HepG2 (cell line): ENCODE measurements around the gene CCDC167. TPM values are rescaled to one million over a fixed set of nuclear protein-coding genes. Genes with fewer than 3 reads are reported as not detected.

Experiments used
- CAMTA2 ChIP-seq: sonication (generic); formaldehyde crosslinking; IDR thresholded peaks from 2 replicates; pipeline ENCODE4 v1.4.0; 2020; ENCODE audit warnings: mild to moderate bottlenecking, missing genetic modification reagents, borderline replicate concordance
- CREB3 ChIP-seq: sonication (generic); formaldehyde crosslinking; IDR thresholded peaks from 2 replicates; pipeline ENCODE4 v1.5.0; 2020; ENCODE audit warnings: missing genetic modification reagents
- ETV5 ChIP-seq: IDR thresholded peaks from 2 replicates; pipeline ENCODE4 v1.6.1; 2018; ENCODE audit warnings: missing biosample characterization, missing genetic modification reagents, inconsistent platforms, borderline replicate concordance
- FOXK1 ChIP-seq: sonication (generic); formaldehyde crosslinking; IDR thresholded peaks from 2 replicates; pipeline ENCODE4 v1.4.0; 2020; ENCODE audit warnings: low read depth, missing genetic modification reagents, borderline replicate concordance
- GABPA ChIP-seq, 2 experiments: IDR thresholded peaks; 2 replicates each; pipeline ENCODE4 v1.6.1; 2011 to 2016; ENCODE audit warnings: low read depth in 2 of 2, low read length in 1 of 2, missing biosample characterization in 1 of 2, missing genetic modification characterization in 1 of 2
- GATAD2A ChIP-seq: IDR thresholded peaks from 2 replicates; pipeline ENCODE4 v1.6.1; 2016
- NCOA5 ChIP-seq: sonication (generic); formaldehyde crosslinking; IDR thresholded peaks from 2 replicates; pipeline ENCODE4 v1.4.0; 2020; ENCODE audit warnings: missing genetic modification reagents
- SP140L ChIP-seq: sonication (generic); formaldehyde crosslinking; IDR thresholded peaks from 2 replicates; pipeline ENCODE4 v1.4.0; 2020; ENCODE audit warnings: missing genetic modification reagents, borderline replicate concordance
- THAP11 ChIP-seq: IDR thresholded peaks from 2 replicates; pipeline ENCODE4 v1.6.1; 2016; ENCODE audit warnings: missing biosample characterization, missing genetic modification reagents
- THYN1 ChIP-seq: sonication (generic); formaldehyde crosslinking; IDR thresholded peaks from 2 replicates; pipeline ENCODE4 v1.8.1; 2023; ENCODE audit warnings: low read depth, mild to moderate bottlenecking, moderate library complexity, missing genetic modification reagents, borderline replicate concordance
- ZBTB2 ChIP-seq: sonication (generic); formaldehyde crosslinking; IDR thresholded peaks from 2 replicates; pipeline ENCODE4 v1.8.0; 2022; ENCODE audit warnings: low read depth, missing genetic modification reagents
- ZBTB7A ChIP-seq: sonication (generic); formaldehyde crosslinking; IDR thresholded peaks from 2 replicates; pipeline ENCODE4 v1.8.0; 2022; ENCODE audit warnings: mild to moderate bottlenecking, missing genetic modification reagents
- ZNF136 ChIP-seq: sonication (generic); formaldehyde crosslinking; IDR thresholded peaks from 2 replicates; pipeline ENCODE4 v1.8.1; 2022; ENCODE audit warnings: low read depth, mild to moderate bottlenecking, moderate library complexity, missing genetic modification reagents
- ZNF543 ChIP-seq: sonication (generic); formaldehyde crosslinking; IDR thresholded peaks from 2 replicates; pipeline ENCODE4 v1.4.0; 2020; ENCODE audit warnings: mild to moderate bottlenecking, missing genetic modification reagents
- ZNF609 ChIP-seq: sonication (generic); formaldehyde crosslinking; IDR thresholded peaks from 2 replicates; pipeline ENCODE4 v1.4.0; 2020; ENCODE audit warnings: mild to moderate bottlenecking, missing genetic modification reagents, borderline replicate concordance
- ZNF883 ChIP-seq: sonication (generic); formaldehyde crosslinking; IDR thresholded peaks from 2 replicates; pipeline ENCODE4 v1.5.1; 2020; ENCODE audit warnings: mild to moderate bottlenecking, missing genetic modification reagents; ENCODE audit errors: not compliant biosample characterization
- polyA plus RNA-seq, 8 experiments: library from polyadenylated mRNA; depleted of rRNA in 3 of 8; stranded (reverse) in 7 of 8; unstranded in 1 of 8; fragments of >200 nt; fragmentation: Illumina TruSeq in 4 of 8; extraction: Trizol in 4 of 8; gene quantifications; 2 replicates each; pipeline versions ENCODE4 v1.2.1 to v1.2.3, GENCODE V29; 2011 to 2016; ENCODE audit warnings: low read depth in 4 of 8, missing spikeins in 1 of 8, mixed read lengths in 1 of 8; ENCODE audit not compliant: insufficient read depth in 1 of 8
- total RNA-seq, 5 experiments: library from RNA; depleted of rRNA; stranded (reverse); fragments of >200 nt; fragmentation: Illumina TruSeq; extraction: Trizol; gene quantifications; 2 replicates each; pipeline ENCODE4 v1.2.3, GENCODE V29; 2016; ENCODE audit warnings: low read depth in 1 of 5
- TF ChIP-seq, protein P1 (sequence below): sonication (generic); formaldehyde crosslinking; IDR thresholded peaks from 2 replicates; pipeline ENCODE4 v1.5.0; 2020; ENCODE audit warnings: missing genetic modification reagents

Gene CCDC167
- total and polyA plus RNA-seq, 2 of the 13 experiments (the other 11 are each of a cell fraction or from before 2014, with no cell fraction given) = 48.4 to 66.8 TPM

DNA sequence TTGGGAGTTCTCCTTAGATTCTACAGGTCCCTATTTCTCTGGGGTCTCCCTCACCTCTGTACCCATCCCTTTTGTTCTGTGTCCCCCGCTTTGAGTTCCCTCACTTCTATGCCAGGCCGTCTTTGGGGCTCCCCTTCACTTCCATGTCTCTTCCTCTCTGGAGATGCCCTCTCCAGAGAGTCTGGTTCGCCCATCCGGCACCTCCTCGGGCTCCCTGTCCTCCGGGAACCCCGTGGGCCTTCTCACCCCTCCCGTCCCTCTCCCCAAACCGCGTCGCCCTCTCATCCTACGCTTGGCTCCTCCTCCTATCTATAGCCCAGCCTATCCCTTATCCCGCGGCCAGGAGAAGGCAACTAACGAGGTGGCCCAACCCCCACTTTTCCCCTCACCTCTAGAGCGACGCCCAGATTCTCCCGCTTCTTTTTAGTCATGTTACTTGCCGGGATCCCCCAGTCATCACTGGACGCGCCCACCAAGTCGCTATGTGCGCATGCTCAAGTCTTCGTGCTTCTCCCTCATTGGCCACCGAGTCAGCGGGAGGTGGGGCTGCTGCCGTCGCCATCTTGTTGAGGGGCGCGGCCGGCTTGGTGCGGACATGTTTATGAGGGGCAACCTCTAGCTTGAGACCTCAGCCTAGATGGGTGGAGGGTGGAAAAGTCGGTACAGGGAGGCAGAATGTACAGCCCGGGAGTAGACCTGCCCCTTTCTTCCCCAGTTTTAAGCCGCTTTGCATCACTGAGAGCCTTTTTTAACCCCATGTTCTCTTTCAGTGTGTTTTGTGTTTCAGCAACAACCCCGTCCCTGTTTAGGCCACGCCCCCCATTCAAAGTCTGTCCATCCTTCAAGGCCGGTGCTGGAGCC, at the start of gene CCDC167 (continued):
- 0 out of 2 replicates have a peak, but pooled peaks have one; percentile 32 for TF ChIP-seq ZNF609 (CRISPR knock-in tag)
- TF ChIP-seq THYN1 (CRISPR knock-in tag) = no peak
- TF ChIP-seq GATAD2A (CRISPR knock-in tag) = 0 out of 2 replicates have a peak, but pooled peaks have one; percentile 15
- 0 out of 2 replicates have a peak, but pooled peaks have one; percentile 19 for TF ChIP-seq ZBTB7A (CRISPR knock-in tag)
- TF ChIP-seq ETV5 (CRISPR knock-in tag) = no peak
- TF ChIP-seq THAP11 (CRISPR knock-in tag) = peak; percentile 76
- peak; percentile 74; the same call in 1 of the 2 replicates for TF ChIP-seq ZNF136 (CRISPR knock-in tag)
- TF ChIP-seq ZNF883 (CRISPR knock-in tag) = peak; percentile 87
- TF ChIP-seq, protein P1, sequence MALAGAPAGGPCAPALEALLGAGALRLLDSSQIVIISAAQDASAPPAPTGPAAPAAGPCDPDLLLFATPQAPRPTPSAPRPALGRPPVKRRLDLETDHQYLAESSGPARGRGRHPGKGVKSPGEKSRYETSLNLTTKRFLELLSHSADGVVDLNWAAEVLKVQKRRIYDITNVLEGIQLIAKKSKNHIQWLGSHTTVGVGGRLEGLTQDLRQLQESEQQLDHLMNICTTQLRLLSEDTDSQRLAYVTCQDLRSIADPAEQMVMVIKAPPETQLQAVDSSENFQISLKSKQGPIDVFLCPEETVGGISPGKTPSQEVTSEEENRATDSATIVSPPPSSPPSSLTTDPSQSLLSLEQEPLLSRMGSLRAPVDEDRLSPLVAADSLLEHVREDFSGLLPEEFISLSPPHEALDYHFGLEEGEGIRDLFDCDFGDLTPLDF = peak; percentile 92
- TF ChIP-seq CAMTA2 (CRISPR knock-in tag) = 0 out of 2 replicates have a peak, but pooled peaks have one; percentile 55
- TF ChIP-seq FOXK1 (CRISPR knock-in tag) = peak; percentile 81; the same call in 1 of the 2 replicates
- TF ChIP-seq SP140L (CRISPR knock-in tag) = no peak
- no peak for TF ChIP-seq GABPA (IDR thresholded peaks at IDR 0.05; ENCODE audit: low read depth, low read length)
- TF ChIP-seq GABPA (CRISPR knock-in tag; IDR thresholded peaks at IDR 0.05; ENCODE audit: low read depth) = peak; percentile 22; the same call in 1 of the 2 replicates
- no peak for TF ChIP-seq ZBTB2
- TF ChIP-seq CREB3 (CRISPR knock-in tag) = no peak
- TF ChIP-seq ZNF543 (CRISPR knock-in tag) = 0 out of 2 replicates have a peak, but pooled peaks have one; percentile 19
- no peak for TF ChIP-seq NCOA5 (CRISPR knock-in tag)
